Tibial nerve (tissue), 4 donors: ENCODE measurements around the gene MCM3AP. TPM values are rescaled to one million over a fixed set of nuclear protein-coding genes. Genes with fewer than 3 reads are reported as not detected.

Experiments
- DNase-seq, 2 donors: peaks; one replicate each; pipeline ENCODE4 v3.0.0-alpha.2; 2019; ENCODE audit warnings: low spot score in 2 of 2
- H3K27ac ChIP-seq, 4 donors: fragments of 200-600 bp; sonication (generic) in 3 of 4; one replicate each; pipeline ENCODE4 v1.5.1; 2017 to 2019; ENCODE audit warnings: mild to moderate bottlenecking in 1 of 4
- H3K27me3 ChIP-seq, 2 donors: fragments of 200-600 bp; sonication (generic) in 1 of 2; one replicate each; pipeline versions ENCODE4 v1.5.1 to v1.6.0; 2017 to 2019
- H3K36me3 ChIP-seq, 3 donors: fragments of 200-600 bp; sonication (generic); one replicate each; pipeline ENCODE4 v1.5.1; 2018 to 2019
- H3K4me1 ChIP-seq, 4 donors: fragments of 200-600 bp; sonication (generic) in 3 of 4; one replicate each; pipeline ENCODE4 v1.5.1; 2017 to 2019
- H3K4me3 ChIP-seq, 4 donors: fragments of 200-600 bp; sonication (generic) in 3 of 4; one replicate each; pipeline ENCODE4 v1.5.1; 2017 to 2019; ENCODE audit warnings: mild to moderate bottlenecking in 1 of 4, moderate library complexity in 1 of 4
- H3K9me3 ChIP-seq, 4 donors: fragments of 200-600 bp; sonication (generic) in 3 of 4; one replicate each; pipeline ENCODE4 v1.5.1; 2017 to 2019
- CTCF ChIP-seq, 5 experiments: fragments of 200-600 bp in 3 of 5; fragments of 450-650 bp in 2 of 5; sonication (generic) in 3 of 5; IDR thresholded peaks; one replicate each; pipeline ENCODE4 v1.5.1; 2016 to 2019; ENCODE audit warnings: antibody characterized with exemption in 5 of 5, mild to moderate bottlenecking in 3 of 5, moderate library complexity in 2 of 5
- EP300 ChIP-seq, 2 donors: sonication (generic); formaldehyde crosslinking; IDR thresholded peaks; one replicate each; pipeline ENCODE4 v1.6.1; 2017; ENCODE audit warnings: antibody characterized with exemption in 2 of 2, mild to moderate bottlenecking in 1 of 2
- POLR2A ChIP-seq, 2 donors: fragments of 450-650 bp; IDR thresholded peaks; one replicate each; pipeline ENCODE4 v1.6.1; 2017; ENCODE audit warnings: antibody characterized with exemption in 2 of 2, mild to moderate bottlenecking in 2 of 2, moderate library complexity in 2 of 2
- whole genome bisulfite sequencing, 2 donors: methylation state at CpG; one replicate each; pipeline ENCODE4 v1.1.5; 2018; 5-methylcytosine and 5-hydroxymethylcytosine counted together
- total RNA-seq, 4 donors: library from RNA; depleted of rRNA; stranded (reverse); fragments of >200 nt; gene quantifications; one replicate each; pipeline ENCODE4 v1.1.0, GENCODE V29; 2016

Gene MCM3AP
- total RNA-seq, 4 donors from 2014 or later = 112 to 180 (median 146) TPM

- WGBS, 2 donors = 87 to 93% methylated on average over 7 of the region's 7 CpGs
- Histone ChIP-seq H3K9me3 (no peaks in the 10 kb centered on the region), H3K36me3 (peaks cover 0 to 97% (median 16%) of the 10 kb centered on the region in 3 donors), H3K27me3 (no peaks in the 10 kb centered on the region), H3K4me3 (no peak overlapping the region), H3K27ac (no peak overlapping the region), H3K4me1 (no peaks in the 10 kb centered on the region)
- DNase-seq = no peak
- no peak for TF ChIP-seq CTCF (IDR thresholded peaks at IDR 0.05)
- no peak for TF ChIP-seq POLR2A (IDR thresholded peaks at IDR 0.05)
- no peak for TF ChIP-seq EP300 (IDR thresholded peaks at IDR 0.05)
Measured at GRCh38 chr21:46211376-46211775, 74.0 kb downstream of the MCM3AP start.

GRCh38 chr21:46210378-46211136 lies 74.9 kb downstream of the MCM3AP start:
- no peak overlapping the region for H3K4me3 ChIP-seq
- H3K36me3 ChIP-seq = peaks cover 0 to 97% (median 19%) of the 10 kb centered on the region in 3 donors
- H3K27me3 ChIP-seq = no peaks in the 10 kb centered on the region
- H3K27ac ChIP-seq = no peak overlapping the region
- H3K4me1 ChIP-seq = no peaks in the 10 kb centered on the region
- no peak for DNase-seq
- H3K9me3 ChIP-seq = no peaks in the 10 kb centered on the region
- no peak for TF ChIP-seq POLR2A (IDR thresholded peaks at IDR 0.05)
- TF ChIP-seq EP300 (IDR thresholded peaks at IDR 0.05) = no peak
- no peak for TF ChIP-seq CTCF (IDR thresholded peaks at IDR 0.05)
- 72 to 84% methylated on average over 13 to 15 of the region's 16 CpGs for WGBS, 2 donors

- Histone ChIP-seq H3K9me3 (no peaks in the 10 kb centered on the region), H3K4me3 (no peak overlapping the region), H3K4me1 (no peaks in the 10 kb centered on the region), H3K36me3 (peaks cover 0 to 96% (median 27%) of the 10 kb centered on the region in 3 donors), H3K27ac (no peak overlapping the region), H3K27me3 (no peaks in the 10 kb centered on the region)
- 88 to 89% methylated on average over 20 to 21 of the region's 23 CpGs for WGBS, 2 donors
- no peak for DNase-seq
- TF ChIP-seq EP300 (IDR thresholded peaks at IDR 0.05) = no peak
Measured at GRCh38 chr21:46208761-46209721, 76.4 kb downstream of the MCM3AP start.

- Histone ChIP-seq H3K27ac (no peak overlapping the region), H3K36me3 (peaks cover 0 to 96% (median 20%) of the 10 kb centered on the region in 3 donors), H3K9me3 (no peaks in the 10 kb centered on the region), H3K27me3 (no peaks in the 10 kb centered on the region), H3K4me3 (no peak overlapping the region), H3K4me1 (no peaks in the 10 kb centered on the region)
- DNase-seq = no peak
- no peak for TF ChIP-seq CTCF (IDR thresholded peaks at IDR 0.05)
- TF ChIP-seq EP300 (IDR thresholded peaks at IDR 0.05) = no peak
- no peak for TF ChIP-seq POLR2A (IDR thresholded peaks at IDR 0.05)
- 88 to 89% methylated on average over 20 to 27 of the region's 27 CpGs for WGBS, 2 donors
Measured at GRCh38 chr21:46207920-46208591, 77.4 kb downstream of the MCM3AP start.
